H1 (cell line): ENCODE measurements around the gene FCRL6. TPM values are rescaled to one million over a fixed set of nuclear protein-coding genes. Genes with fewer than 3 reads are reported as not detected.

Experiments
- CTCF ChIA-PET: fragments of 300-600 bp; sonication (Branson Sonifier 250); formaldehyde crosslinking; loops from one replicate; lab custom pipeline; 2021; ENCODE audit not compliant: partially characterized antibody; lab: Charles Lee
- POLR2A ChIA-PET: fragments of 300-600 bp; sonication (Branson Sonifier 250); formaldehyde crosslinking; loops from one replicate; lab custom pipeline; 2021; ENCODE audit warnings: inconsistent platforms; ENCODE audit not compliant: partially characterized antibody; lab: Charles Lee
- DNase-seq, 2 experiments: peaks; one replicate each; pipeline versions ENCODE4 v3.0.0 to v3.0.0-alpha.2; 2010 to 2022; ENCODE audit warnings: low spot score in 2 of 2, low read depth in 1 of 2, mixed read lengths in 1 of 2
- FAIRE-seq: peaks from 2 replicates; lab custom pipeline; 2011; peaks lifted over from hg19 to GRCh38; lab: Jason Lieb, UNC
- H2AFZ ChIP-seq: 2 replicates; pipeline ENCODE4 v1.8.1; 2012; ENCODE audit warnings: low read length, inconsistent platforms
- H2AK5ac ChIP-seq: 2 replicates; pipeline ENCODE4 v1.6.1; 2013; ENCODE audit warnings: low read depth, low read length
- H2BK120ac ChIP-seq: replicated peaks from 2 replicates; pipeline ENCODE3; 2013; ENCODE audit warnings: low read depth, low read length, inconsistent platforms
- H2BK12ac ChIP-seq: 2 replicates; pipeline ENCODE4 v1.6.1; 2013; ENCODE audit warnings: low read depth, low read length
- H2BK15ac ChIP-seq: 2 replicates; pipeline ENCODE4 v1.6.1; 2013; ENCODE audit warnings: low read length
- H2BK20ac ChIP-seq: 2 replicates; pipeline ENCODE4 v1.6.1; 2013; ENCODE audit warnings: low read length
- H2BK5ac ChIP-seq: 2 replicates; pipeline ENCODE4 v1.6.1; 2013; ENCODE audit warnings: low read depth, low read length
- H3K14ac ChIP-seq: 2 replicates; pipeline ENCODE4 v1.6.1; 2013; ENCODE audit warnings: inconsistent platforms; ENCODE audit not compliant: insufficient read length
- H3K18ac ChIP-seq: 2 replicates; pipeline ENCODE4 v1.6.1; 2013; ENCODE audit warnings: low read length; ENCODE audit errors: extremely low read depth
- H3K23ac ChIP-seq: 2 replicates; pipeline ENCODE4 v1.6.1; 2013; ENCODE audit warnings: inconsistent platforms; ENCODE audit not compliant: insufficient read length
- H3K23me2 ChIP-seq: 2 replicates; pipeline ENCODE4 v1.6.1; 2013; ENCODE audit warnings: low read depth, low read length
- H3K27ac ChIP-seq: 2 replicates; pipeline ENCODE4 v1.6.1; 2011; ENCODE audit warnings: low read depth, low read length, inconsistent platforms
- H3K27me3 ChIP-seq, 4 experiments: replicated peaks in 1 of 4; 1 replicate in 1 of 4; 2 replicates in 3 of 4; pipeline versions ENCODE4 v1.6.1 to v1.8.1; 2011 to 2013; ENCODE audit warnings: low read length in 3 of 4, mild to moderate bottlenecking in 3 of 4, inconsistent platforms in 2 of 4, mixed read lengths in 2 of 4, moderate library complexity in 1 of 4; ENCODE audit not compliant: control insufficient read depth in 3 of 4, insufficient read depth in 3 of 4; ENCODE audit errors: extremely low read depth in 1 of 4
- H3K36me3 ChIP-seq, 4 experiments: 2 replicates each; pipeline versions ENCODE4 v1.6.1 to v1.8.1; 2011 to 2013; ENCODE audit warnings: mild to moderate bottlenecking in 4 of 4, low read length in 3 of 4, moderate library complexity in 2 of 4, control low read depth in 1 of 4, inconsistent platforms in 1 of 4; ENCODE audit not compliant: insufficient read depth in 4 of 4, control insufficient read depth in 2 of 4
- H3K4ac ChIP-seq: replicated peaks from 2 replicates; pipeline ENCODE3; 2013; ENCODE audit warnings: low read length, low read depth, mixed read lengths, inconsistent platforms; ENCODE audit not compliant: insufficient read length
- H3K4me1 ChIP-seq, 4 experiments: replicated peaks in 1 of 4; 1 replicate in 1 of 4; 2 replicates in 3 of 4; pipeline versions ENCODE4 v1.6.1 to v1.8.1; 2011 to 2013; ENCODE audit warnings: low read length in 3 of 4, inconsistent platforms in 2 of 4, mixed read lengths in 1 of 4; ENCODE audit not compliant: insufficient read depth in 4 of 4, control insufficient read depth in 3 of 4
- H3K4me2 ChIP-seq, 2 experiments: 2 replicates each; pipeline versions ENCODE4 v1.6.1 to v1.8.1; 2011 to 2013; ENCODE audit warnings: low read depth in 2 of 2, low read length in 2 of 2, control low read depth in 1 of 2, inconsistent platforms in 1 of 2, mild to moderate bottlenecking in 1 of 2; ENCODE audit not compliant: insufficient read depth in 1 of 2
- H3K4me3 ChIP-seq, 4 experiments: fragments of 200-600, 300-600 bp in 1 of 4; sonication (generic), shearing (Covaris generic), sonication (Bioruptor Twin) in 1 of 4; 2 replicates each; pipeline versions ENCODE4 v1.5.1 to v1.8.1; 2011 to 2016; ENCODE audit warnings: low read length in 4 of 4, low read depth in 3 of 4, control low read depth in 2 of 4, inconsistent platforms in 2 of 4, mild to moderate bottlenecking in 2 of 4, mixed read lengths in 1 of 4, moderate library complexity in 1 of 4; ENCODE audit not compliant: insufficient read depth in 2 of 4; ENCODE audit errors: extremely low read depth in 1 of 4
- H3K56ac ChIP-seq: replicated peaks from 2 replicates; pipeline ENCODE3; 2013; ENCODE audit warnings: low read depth, mild to moderate bottlenecking, mixed read lengths, low read length, inconsistent platforms; ENCODE audit not compliant: insufficient read length
- H3K79me1 ChIP-seq: 2 replicates; pipeline ENCODE4 v1.6.1; 2013; ENCODE audit warnings: low read depth, low read length, control low read depth
- H3K79me2 ChIP-seq, 2 experiments: 2 replicates each; pipeline versions ENCODE4 v1.6.1 to v1.8.1; 2012 to 2013; ENCODE audit warnings: low read length in 2 of 2, mild to moderate bottlenecking in 2 of 2, inconsistent platforms in 1 of 2; ENCODE audit not compliant: insufficient read depth in 2 of 2, control insufficient read depth in 1 of 2
- H3K9ac ChIP-seq, 4 experiments: replicated peaks in 1 of 4; 1 replicate in 1 of 4; 2 replicates in 3 of 4; pipeline versions ENCODE4 v1.6.1 to v1.8.1; 2011 to 2013; ENCODE audit warnings: low read depth in 3 of 4, low read length in 3 of 4, control low read depth in 2 of 4, mild to moderate bottlenecking in 2 of 4, moderate library complexity in 2 of 4, inconsistent platforms in 1 of 4; ENCODE audit errors: extremely low read depth in 1 of 4
- H3K9me3 ChIP-seq, 2 experiments: 2 replicates each; pipeline versions ENCODE4 v1.6.1 to v1.8.1; 2012 to 2013; ENCODE audit warnings: mild to moderate bottlenecking in 2 of 2, moderate library complexity in 2 of 2, control low read depth in 1 of 2, inconsistent platforms in 1 of 2, low read depth in 1 of 2, low read length in 1 of 2, mixed read lengths in 1 of 2; ENCODE audit not compliant: insufficient read depth in 2 of 2
- H4K20me1 ChIP-seq, 2 experiments: replicated peaks in 1 of 2; 2 replicates each; pipeline versions ENCODE3 to v1.8.1; 2011 to 2013; ENCODE audit warnings: inconsistent platforms in 2 of 2, low read length in 2 of 2, mild to moderate bottlenecking in 1 of 2; ENCODE audit not compliant: insufficient read depth in 2 of 2, control insufficient read depth in 1 of 2
- H4K5ac ChIP-seq: 2 replicates; pipeline ENCODE4 v1.6.1; 2013; ENCODE audit warnings: low read length, low read depth, mixed read lengths, inconsistent platforms; ENCODE audit not compliant: insufficient read length
- H4K8ac ChIP-seq: 2 replicates; pipeline ENCODE4 v1.8.0; 2013; ENCODE audit warnings: mild to moderate bottlenecking, moderate library complexity, low read length, inconsistent platforms; ENCODE audit not compliant: insufficient read depth; ENCODE audit errors: extremely low read depth
- H4K91ac ChIP-seq: replicated peaks from 2 replicates; pipeline ENCODE3; 2013; ENCODE audit warnings: low read length, mixed read lengths, inconsistent platforms; ENCODE audit not compliant: insufficient read length
- CHD2 ChIP-seq: IDR thresholded peaks from 2 replicates; pipeline ENCODE4 v1.6.1; 2012; ENCODE audit warnings: low read length, improper control_type of control experiment
- EGR1 ChIP-seq: IDR thresholded peaks from 2 replicates; pipeline ENCODE4 v1.6.1; 2011; ENCODE audit warnings: low read depth, low read length, borderline replicate concordance
- EP300 ChIP-seq, 2 experiments: IDR thresholded peaks; 1 replicate in 1 of 2; 2 replicates in 1 of 2; pipeline ENCODE4 v1.6.1; 2011 to 2012; ENCODE audit warnings: low read depth in 2 of 2, low read length in 2 of 2, mild to moderate bottlenecking in 2 of 2, borderline replicate concordance in 1 of 2, inconsistent platforms in 1 of 2, moderate library complexity in 1 of 2
- NRF1 ChIP-seq: IDR thresholded peaks from 2 replicates; pipeline ENCODE4 v1.6.1; 2011; ENCODE audit warnings: mild to moderate bottlenecking, low read depth, low read length, improper control_type of control experiment
- RAD21 ChIP-seq, 2 experiments: IDR thresholded peaks in 1 of 2; conservative IDR thresholded peaks in 1 of 2; 2 replicates each; pipeline ENCODE4 v1.6.1; 2011; ENCODE audit warnings: low read depth in 2 of 2, low read length in 2 of 2, improper control_type of control experiment in 1 of 2, inconsistent platforms in 1 of 2, mild to moderate bottlenecking in 1 of 2, moderate library complexity in 1 of 2
- RNF2 ChIP-seq: fragments of 200-900, 300-1000 bp; sonication (generic); IDR thresholded peaks from 2 replicates; pipeline ENCODE4 v1.7.1; 2016; ENCODE audit warnings: borderline replicate concordance, low read depth, mild to moderate bottlenecking, antibody characterized with exemption, low read length; ENCODE audit not compliant: poor library complexity, severe bottlenecking; ENCODE audit errors: missing control alignments
- SIN3A ChIP-seq, 2 experiments: IDR thresholded peaks in 1 of 2; conservative IDR thresholded peaks in 1 of 2; 2 replicates each; pipeline ENCODE4 v1.6.1; 2011 to 2012; ENCODE audit warnings: low read length in 2 of 2, improper control_type of control experiment in 1 of 2, low read depth in 1 of 2, mild to moderate bottlenecking in 1 of 2
- SP1 ChIP-seq: IDR thresholded peaks from 2 replicates; pipeline ENCODE4 v1.6.1; 2011; ENCODE audit warnings: low read depth, low read length
- SRF ChIP-seq: IDR thresholded peaks from 2 replicates; pipeline ENCODE4 v1.6.1; 2011; ENCODE audit warnings: mild to moderate bottlenecking, low read depth, low read length, moderate library complexity
- TAF7 ChIP-seq: optimal IDR thresholded peaks from 2 replicates; pipeline ENCODE3; 2011; ENCODE audit warnings: low read depth, mild to moderate bottlenecking, inconsistent platforms, low read length, moderate library complexity, borderline replicate concordance
- TCF12 ChIP-seq: IDR thresholded peaks from 2 replicates; pipeline ENCODE4 v1.6.1; 2011; ENCODE audit warnings: low read depth, mild to moderate bottlenecking, low read length
- WGBS, 2 experiments: shearing (Covaris generic) in 1 of 2; methylation state at CpG; one replicate each; pipeline versions ENCODE4 v1.1.6 to v1.1.7; 2013 to 2015; ENCODE audit warnings: low lambda C conversion rate in 2 of 2, mixed read lengths in 2 of 2, inconsistent platforms in 1 of 2, low coverage in 1 of 2, missing lambda C conversion rate in 1 of 2; ENCODE audit not compliant: insufficient replicate concordance in 2 of 2, insufficient coverage in 1 of 2, insufficient read length in 1 of 2; ENCODE audit errors: extremely low coverage in 1 of 2, missing lambda C conversion rate in 1 of 2; 5-methylcytosine and 5-hydroxymethylcytosine counted together
- polyA plus RNA-seq, 7 experiments: library from polyadenylated mRNA; depleted of rRNA in 3 of 7; stranded (reverse) in 5 of 7; unstranded in 2 of 7; fragments of >200 nt in 5 of 7; fragments of 200-250 nt in 2 of 7; gene quantifications; 1 replicate in 5 of 7; 2 replicates in 1 of 7; 4 replicates in 1 of 7; pipeline versions ENCODE4 v1.2.1 to v1.2.3, GENCODE V29; 2011 to 2013; ENCODE audit warnings: missing spikeins in 2 of 7, mixed read lengths in 2 of 7
- total RNA-seq: library from RNA; stranded (reverse); fragmentation: NEBNext Ultra II Directional; extraction: Animal tissue kit (Norgen Biotek cat#: 25700); gene quantifications from 2 replicates; pipeline ENCODE4 v1.2.1, GENCODE V29; 2021

FCRL6 gene
- total and polyA plus RNA-seq, 2 of the 8 experiments (the other 6 are each of a cell fraction or from before 2014, with no cell fraction given), result not detected

DNA sequence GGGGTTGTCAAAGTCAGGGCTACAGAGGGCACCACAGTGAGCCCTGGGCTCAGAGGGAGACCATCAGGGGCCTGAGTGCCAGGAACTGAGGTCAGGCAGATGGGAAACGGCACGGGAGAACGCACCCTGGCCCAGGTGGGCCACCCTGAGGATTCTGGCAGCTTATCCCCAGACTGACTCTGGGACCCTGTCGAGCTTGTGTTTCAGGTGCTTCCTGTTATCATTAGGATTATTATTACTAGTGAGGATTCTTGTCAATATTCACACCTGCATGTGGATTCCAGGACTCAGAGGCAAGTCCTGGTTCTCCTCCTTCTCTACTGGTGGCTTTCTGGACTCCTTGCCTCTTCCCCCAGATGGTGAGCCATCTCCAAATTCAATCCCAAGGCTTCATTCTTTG lies 45.1 kb downstream of the FCRL6 start:
- Histone ChIP-seq H3K9me3 (no peaks in the 10 kb centered on the region), H3K27ac (no peak overlapping the region), H2BK120ac (no peak overlapping the region), H3K23me2 (no peaks in the 10 kb centered on the region; the same call in 1 of the 2 replicates), H2BK5ac (no peak overlapping the region), H3K56ac (no peak overlapping the region), H2AK5ac (no peak overlapping the region), H2BK15ac (no peak overlapping the region), H3K4me3 (no peak overlapping the region), H3K27me3 (0 out of 7 replicates have a peak, but pooled peaks cover 0 to 2% (median 0%) of the 10 kb centered on the region in 4 experiments), H2AFZ (no peak overlapping the region), H3K23ac (no peak overlapping the region), H2BK20ac (no peak overlapping the region), H3K4me2 (no peak overlapping the region), H3K79me1 (no peaks in the 10 kb centered on the region), H4K5ac (no peak overlapping the region), H4K8ac (no peak overlapping the region), H2BK12ac (no peak overlapping the region), H3K4ac (no peak overlapping the region), H3K4me1 (no peaks in the 10 kb centered on the region; a peak in 1 of 7 replicates), H3K9ac (no peak overlapping the region), H3K36me3 (no peaks in the 10 kb centered on the region), H4K91ac (no peak overlapping the region), H3K18ac (no peak overlapping the region), H3K14ac (no peak overlapping the region), H3K79me2 (no peaks in the 10 kb centered on the region), H4K20me1 (peaks cover 0 to 2% of the 10 kb centered on the region in 2 experiments)
- ChIA-PET POLR2A (no interaction called here), CTCF (interaction anchor here (0.5 to 8.0 kb wide), 10 partner anchors 11 to 160 kb away, joined by 3 to 107 read pairs (median 4); no protein-coding TSS in a partner anchor)
- no peak for DNase-seq
- no peak for FAIRE-seq
- WGBS, 2 experiments, result 68% methylated on average over 4 of the region's 4 CpGs; no CpG with 5 or more reads in 1 of the 2 experiments
- TF ChIP-seq SRF (no peak), EGR1 (no peak), SP1 (no peak), RAD21 (IDR thresholded peaks at IDR 0.05 in 1 of 2, conservative IDR thresholded peaks at IDR 0.05 in 1 of 2; ENCODE audit: low read depth in 2 of 2, low read length in 2 of 2) (no peak), TCF12 (no peak), SIN3A (conservative IDR thresholded peaks at IDR 0.05 in 1 of 2, IDR thresholded peaks at IDR 0.05 in 1 of 2; ENCODE audit: low read depth in 1 of 2, low read length in 2 of 2) (no peak), NRF1 (no peak), TAF7 (no peak), EP300 (IDR thresholded peaks at IDR 0.05; ENCODE audit: borderline replicate concordance in 1 of 2, low read depth in 2 of 2, low read length in 2 of 2) (no peak), RNF2 (no peak), CHD2 (no peak)
